ENCODE results near the gene CHST2. TPM values are rescaled to one million over a fixed set of nuclear protein-coding genes. Genes with fewer than 3 reads are reported as not detected.
"Not testable (repeated sequence)": the region's sequence is repeated elsewhere in the genome, so short reads cannot be mapped to it uniquely, and the experiment has no call there.

CHST2 gene, protein sequence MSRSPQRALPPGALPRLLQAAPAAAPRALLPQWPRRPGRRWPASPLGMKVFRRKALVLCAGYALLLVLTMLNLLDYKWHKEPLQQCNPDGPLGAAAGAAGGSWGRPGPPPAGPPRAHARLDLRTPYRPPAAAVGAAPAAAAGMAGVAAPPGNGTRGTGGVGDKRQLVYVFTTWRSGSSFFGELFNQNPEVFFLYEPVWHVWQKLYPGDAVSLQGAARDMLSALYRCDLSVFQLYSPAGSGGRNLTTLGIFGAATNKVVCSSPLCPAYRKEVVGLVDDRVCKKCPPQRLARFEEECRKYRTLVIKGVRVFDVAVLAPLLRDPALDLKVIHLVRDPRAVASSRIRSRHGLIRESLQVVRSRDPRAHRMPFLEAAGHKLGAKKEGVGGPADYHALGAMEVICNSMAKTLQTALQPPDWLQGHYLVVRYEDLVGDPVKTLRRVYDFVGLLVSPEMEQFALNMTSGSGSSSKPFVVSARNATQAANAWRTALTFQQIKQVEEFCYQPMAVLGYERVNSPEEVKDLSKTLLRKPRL
- total RNA-seq, result 1 to 10 TPM; 1.0 to 2.8 TPM
- long read RNA-seq, full-length matches to known transcripts, result 1 of 2 reads
- long read RNA-seq, partial matches to known transcripts, result 0 of 2 reads
- long read RNA-seq, other reads (novel, unspliced or antisense), result 1 of 2 reads

DNA sequence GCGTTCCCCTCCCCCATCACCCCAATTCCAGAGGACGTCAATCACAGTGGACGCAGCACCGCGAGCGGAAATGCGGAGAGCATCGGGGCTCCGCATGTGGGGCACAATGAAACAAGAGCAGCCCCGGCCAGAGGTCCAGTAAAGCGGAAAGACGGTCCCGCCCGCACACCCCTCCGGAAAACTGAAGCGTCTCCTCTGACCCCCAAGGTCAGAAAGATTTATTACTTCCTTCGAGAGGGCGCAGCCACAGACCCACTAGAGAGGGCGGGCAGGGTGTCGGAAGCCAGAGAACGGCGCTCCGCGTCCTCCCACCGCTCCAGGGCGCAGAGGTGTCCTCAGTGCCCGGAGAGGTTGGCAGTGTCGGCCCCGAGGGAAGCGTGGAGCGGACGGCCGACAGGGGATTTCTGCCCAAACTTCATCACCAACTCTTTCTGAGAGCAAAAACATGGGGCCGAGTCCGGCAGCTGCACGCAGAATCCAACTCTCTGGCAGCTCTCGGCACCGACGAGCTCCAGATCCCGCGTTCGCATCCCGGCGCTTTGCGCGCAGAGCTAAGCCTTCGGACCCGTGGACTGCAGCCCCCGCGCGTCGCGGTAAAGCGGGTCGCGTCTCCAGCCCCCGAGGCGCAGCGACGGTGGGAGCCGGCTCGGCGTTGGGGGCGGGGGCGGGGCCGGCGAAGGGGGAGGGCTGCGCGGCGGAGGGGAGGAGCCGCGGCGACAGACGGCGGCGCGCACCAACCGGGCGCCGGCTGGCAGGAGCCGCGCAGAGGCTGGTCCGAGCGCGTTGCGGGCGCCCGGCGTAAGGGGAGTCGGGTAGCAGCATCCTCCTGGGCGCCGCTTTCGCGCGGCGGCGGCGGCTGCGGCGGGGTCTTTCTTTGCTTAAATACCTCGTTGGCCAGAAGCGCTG is at the start of gene CHST2:
Gene CHST2 (plus strand): TSS at position 763 of the 906 bp plus-strand sequence. CDS start 1,046 bp downstream, outside the sequence.
- ATAC-seq (peak; percentile 92), DNase-seq (peak; percentile 45 to 74)
- intact Hi-C loops (cut with DNase I, micrococcal nuclease), result no loop called here

DNA sequence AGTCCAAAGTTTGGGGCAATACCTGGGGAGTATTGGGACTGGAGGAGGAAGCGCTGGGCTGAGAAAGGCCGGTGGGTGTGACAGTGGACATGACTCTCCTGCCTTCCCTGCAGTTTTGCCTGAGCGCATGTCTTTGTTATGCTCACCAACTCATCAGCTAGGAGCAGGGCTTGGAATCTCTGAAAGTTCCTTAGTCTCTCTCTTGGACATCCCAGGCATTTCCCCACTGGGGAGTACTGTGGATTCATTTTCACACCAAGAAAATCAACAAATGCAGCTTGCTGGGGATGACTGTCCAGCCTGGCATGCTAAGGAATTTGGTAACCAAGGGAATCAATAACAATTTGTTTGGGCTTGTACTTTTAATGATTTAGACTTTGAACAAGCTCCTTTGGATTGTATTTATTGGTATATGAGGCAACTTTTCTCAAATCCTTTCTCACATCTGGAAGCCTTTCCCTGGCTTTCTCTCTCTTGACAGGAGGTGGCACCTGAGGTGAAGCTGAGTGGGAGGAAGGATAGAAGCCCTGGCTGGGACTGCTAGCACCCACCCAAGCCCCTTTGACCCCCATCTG is 48.5 kb upstream of the CHST2 start:
- intact Hi-C loops (cut with DNase I, micrococcal nuclease), result no loop called here
- DNase-seq (no peak), ATAC-seq (peak; percentile 77)

DNA sequence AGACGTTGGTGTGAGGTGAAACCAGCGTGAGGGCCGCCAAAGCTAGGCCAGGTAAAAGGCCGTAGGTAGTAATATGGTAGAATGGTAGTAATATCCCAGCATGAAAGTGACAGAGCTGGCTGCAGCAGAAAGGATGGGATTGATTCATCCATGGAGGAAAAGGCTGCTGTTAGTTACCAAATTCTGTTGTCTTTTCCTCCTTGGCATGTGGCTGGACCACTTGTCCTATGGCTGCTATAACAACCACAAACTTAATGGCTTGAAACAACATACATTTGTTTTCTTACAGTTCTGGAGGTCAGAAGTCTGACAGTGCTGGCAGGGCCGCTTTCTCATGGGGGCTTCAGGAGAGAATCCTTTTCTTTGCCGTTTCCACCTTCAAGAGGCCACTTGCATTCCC is 47.8 kb upstream of the CHST2 start:
- intact Hi-C loops (cut with DNase I, micrococcal nuclease), result no loop called here
- DNase-seq, result no peak

DNA sequence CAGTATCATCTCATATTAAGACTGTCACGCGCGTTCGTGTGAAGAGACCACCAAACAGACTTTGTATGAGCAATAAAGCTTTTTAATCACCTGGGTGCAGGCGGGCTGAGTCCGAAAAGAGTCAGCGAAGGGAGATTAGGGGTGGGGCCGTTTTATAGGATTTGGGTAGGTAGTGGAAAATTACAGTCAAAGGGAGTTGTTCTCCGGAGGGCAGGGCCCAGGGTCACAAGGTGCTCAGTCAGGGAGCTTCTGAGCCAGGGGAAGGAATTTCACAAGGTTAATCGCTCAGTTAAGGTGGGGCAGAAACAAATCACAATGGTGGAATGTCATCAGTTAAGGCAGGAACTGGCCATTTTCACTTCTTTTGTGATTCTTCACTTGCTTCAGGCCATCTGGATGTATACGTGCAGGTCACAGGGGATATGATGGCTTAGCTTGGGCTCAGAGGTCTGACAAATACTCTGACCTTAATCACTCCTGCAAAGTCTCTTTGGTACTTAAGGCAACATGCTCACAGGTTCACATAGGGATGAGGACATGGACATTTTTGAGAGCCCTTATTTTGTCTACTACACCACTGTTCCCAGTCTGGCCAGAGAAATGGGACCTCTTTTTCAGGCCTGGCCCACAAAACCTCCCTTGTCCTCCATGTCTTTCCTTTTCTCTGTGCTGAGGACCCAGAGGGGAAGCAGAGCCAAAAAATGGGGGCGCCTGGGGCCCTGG is 47.1 kb upstream of the CHST2 start:
- intact Hi-C loops (cut with DNase I, micrococcal nuclease), result not testable (repeated sequence)
- ATAC-seq (peak; percentile 67), DNase-seq (peak; percentile 36 to 53)

More for the DNA sequence above, 47.8 kb upstream of the CHST2 start:
- peak; percentile 20 for ATAC-seq

DNA sequence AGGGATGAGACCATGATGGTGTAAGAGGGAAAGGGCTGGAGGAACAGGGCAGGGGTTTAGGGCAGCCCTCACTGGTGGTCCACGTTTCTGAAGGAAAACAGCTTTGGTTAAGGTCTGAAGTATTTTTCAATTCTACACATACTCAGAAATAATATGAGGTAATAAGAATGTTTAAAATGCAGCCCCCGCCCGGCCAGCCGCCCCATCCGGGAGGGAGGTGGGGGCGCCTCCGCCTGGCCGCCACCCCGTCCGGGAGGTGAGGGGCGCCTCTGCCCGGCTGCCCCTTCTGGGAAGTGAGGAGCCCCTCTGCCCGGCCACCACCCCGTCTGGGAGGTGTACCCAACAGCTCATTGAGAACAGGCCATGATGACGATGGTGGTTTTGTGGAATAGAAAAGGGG is 46.0 kb upstream of the CHST2 start:
- DNase-seq; ATAC-seq; intact Hi-C loops (cut with DNase I, micrococcal nuclease): not testable (repeated sequence)

DNA sequence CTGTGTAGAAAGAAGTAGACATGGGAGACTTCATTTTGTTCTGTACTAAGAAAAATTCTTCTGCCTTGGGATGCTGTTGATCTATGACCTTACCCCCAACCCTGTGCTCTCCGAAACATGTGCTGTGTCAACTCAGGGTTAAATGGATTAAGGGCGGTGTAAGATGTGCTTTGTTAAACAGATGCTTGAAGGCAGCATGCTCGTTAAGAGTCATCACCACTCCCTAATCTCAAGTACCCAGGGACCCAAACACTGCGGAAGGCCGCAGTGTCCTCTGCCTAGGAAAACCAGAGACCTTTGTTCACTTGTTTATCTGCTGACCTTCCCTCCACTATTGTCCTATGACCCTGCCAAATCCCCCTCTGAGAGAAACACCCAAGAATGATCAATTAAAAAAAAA is 45.6 kb upstream of the CHST2 start:
- intact Hi-C loops (cut with DNase I, micrococcal nuclease); ATAC-seq; DNase-seq: not testable (repeated sequence)

DNA sequence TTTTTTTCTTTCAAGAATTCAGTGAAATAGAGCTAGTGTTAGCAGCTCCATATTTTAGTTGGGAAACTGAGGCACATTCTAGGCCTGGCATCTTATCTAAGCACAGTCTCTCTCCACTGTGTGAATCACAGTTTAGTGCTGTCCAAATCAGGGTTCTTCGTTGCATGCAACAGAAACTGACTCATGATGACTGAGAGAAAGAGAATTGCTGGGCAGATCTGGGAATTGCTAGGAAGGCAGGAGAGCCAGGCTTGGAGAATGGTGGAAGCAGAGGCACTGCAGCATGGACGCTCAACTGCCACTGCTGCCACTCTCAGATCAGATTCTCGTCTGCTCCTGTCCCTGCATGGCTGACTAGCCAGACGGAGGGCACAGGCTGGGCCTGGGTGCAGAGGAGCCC is 40.7 kb upstream of the CHST2 start:
- DNase-seq (no peak), ATAC-seq (no peak)
- intact Hi-C loops (cut with DNase I, micrococcal nuclease), result no loop called here

DNA sequence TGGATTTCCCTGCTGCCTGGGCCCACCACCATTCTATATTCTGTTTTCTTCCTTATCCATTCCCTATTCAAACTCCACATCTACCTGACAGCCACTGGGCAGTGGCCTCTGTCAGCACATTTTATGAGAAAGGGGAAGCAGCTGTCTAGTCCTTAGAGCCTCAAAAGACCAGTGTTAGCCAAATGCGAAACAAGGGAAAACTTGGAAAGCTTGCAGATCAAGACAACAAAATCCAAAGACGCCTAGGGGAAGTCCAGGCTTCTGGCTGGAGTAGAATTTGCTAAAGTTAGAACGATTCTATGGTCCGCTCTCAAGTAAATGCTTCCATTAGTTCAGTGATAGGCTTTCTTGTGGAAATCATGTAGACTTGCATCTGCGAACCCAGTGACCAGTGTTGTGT is 39.4 kb upstream of the CHST2 start:
- no peak for ATAC-seq
- intact Hi-C loops (cut with DNase I, micrococcal nuclease), result no loop called here
- no peak for DNase-seq

DNA sequence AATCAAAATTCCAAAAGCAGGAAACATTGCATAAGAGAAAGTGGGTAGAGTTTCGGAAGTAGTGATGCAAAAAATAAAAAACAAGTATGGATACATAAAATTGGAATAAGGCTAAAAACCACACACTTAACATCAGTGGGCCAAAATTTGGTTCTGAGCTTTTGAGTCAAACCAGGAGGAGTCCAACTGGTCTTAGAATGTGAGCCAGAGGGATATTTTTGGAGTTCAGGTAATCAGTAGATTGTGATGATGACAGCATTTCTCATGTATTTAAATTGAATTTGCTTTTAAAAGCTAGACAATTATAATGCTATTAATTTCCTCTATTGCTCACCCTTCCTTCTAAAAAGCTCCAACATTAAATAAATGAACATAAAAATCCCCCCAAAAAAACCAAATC is 38.2 kb upstream of the CHST2 start:
- no peak for DNase-seq
- intact Hi-C loops (cut with DNase I, micrococcal nuclease), result no loop called here
- no peak for ATAC-seq

DNA sequence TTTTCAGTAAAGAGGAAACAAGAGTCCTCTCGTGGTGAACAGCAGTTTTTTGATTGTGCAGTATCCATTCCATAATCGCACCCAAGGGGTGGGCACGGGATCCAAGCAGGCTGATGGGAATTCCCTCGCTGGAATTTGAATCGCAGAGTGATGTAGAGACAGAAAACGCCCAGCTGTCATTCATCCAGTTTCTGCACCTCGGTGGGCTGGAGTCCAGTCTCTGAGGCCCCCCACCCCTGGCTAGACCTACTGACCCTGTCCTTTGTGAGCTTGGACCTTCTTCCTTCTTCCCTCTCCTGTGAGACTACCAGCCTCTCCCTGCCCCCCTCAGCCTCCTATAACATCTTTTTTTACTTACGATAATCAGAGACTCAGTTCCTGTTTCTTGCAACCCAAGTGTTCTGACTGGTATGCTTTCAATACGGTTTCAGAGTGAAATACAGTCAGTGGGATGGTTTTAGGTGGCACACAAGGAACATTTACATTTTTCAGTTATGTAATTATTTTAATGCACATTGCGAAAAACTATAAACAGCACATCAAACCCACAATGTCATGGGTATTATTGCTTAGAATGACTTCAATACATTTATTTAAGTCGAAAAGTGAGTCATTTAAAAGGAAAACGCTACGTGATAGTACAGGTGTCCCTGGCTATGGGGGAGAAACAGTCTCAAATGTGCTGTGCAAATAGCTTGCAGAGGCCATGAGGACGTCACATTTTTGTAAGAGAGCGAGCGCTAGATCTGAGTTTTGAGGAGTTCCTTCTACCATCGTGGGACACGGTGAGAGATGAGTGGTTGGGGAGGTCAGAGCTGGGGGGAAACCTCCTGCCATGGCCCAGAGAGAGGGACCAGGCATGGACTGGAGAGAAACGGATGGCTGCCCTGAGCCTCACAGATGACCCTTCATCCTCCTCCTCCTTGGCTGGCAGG is 37.5 kb upstream of the CHST2 start:
- no peak for ATAC-seq
- no peak for DNase-seq
- intact Hi-C loops (cut with DNase I, micrococcal nuclease), result no loop called here

DNA sequence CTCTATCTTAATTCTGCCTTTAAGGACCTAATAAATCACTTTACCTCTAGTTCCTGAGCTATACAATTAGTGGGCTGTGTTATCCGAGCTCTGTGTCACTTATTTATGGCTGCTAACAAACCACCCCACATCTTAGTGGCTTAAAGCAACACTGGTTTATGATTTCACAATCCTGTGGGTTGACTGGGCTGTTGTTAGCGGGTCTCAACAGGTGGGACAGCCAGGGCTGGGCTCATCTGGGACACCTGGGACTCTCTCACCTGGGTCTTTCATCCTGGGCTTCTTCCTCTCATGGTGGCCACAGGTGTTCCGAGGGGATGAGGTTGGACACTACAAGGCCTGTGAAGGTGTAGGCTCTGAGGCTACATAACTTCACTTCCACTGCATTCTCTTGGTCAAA is 35.8 kb upstream of the CHST2 start:
- ATAC-seq (no peak), DNase-seq (no peak)
- intact Hi-C loops (cut with DNase I, micrococcal nuclease), result no loop called here

DNA sequence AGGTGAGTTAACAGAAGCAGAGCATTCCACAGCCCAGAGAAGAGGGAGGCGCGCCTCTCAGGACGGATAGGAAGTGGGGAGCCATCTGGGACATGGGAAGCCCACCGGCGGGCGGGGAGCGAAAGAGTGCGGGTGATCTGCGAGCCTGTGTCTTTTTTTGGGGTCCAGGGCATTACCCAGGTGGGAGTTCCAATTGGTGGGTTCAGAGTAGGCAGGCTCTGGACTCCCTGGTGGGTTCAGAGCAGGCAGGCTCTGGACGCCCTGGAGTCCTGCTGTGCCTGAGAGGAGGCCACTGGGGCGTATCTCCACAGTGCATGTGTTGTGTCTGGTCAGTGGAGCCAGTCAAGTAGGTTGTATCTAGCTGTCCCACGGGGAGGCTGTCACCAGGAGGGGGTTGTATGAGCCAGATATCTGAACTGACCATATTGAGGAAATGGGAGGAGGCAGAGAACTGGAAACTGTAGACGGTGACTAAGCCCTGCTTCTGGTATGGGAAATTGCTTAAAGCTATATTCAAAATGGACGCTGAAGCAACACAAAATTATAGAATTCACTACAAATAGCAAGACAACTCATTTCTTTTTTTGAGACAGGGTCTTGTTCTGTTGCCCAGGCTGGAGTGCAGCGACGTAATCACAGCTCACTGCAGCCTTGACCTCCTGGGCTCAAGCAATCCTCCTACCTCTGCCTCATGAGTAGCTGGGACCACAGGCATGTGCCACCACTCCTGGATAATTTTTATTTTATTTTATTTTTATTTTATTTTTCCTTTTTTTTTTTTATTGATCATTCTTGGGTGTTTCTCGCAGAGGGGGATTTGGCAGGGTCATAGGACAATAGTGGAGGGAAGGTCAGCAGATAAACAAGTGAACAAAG is 34.5 kb upstream of the CHST2 start:
- intact Hi-C loops (cut with DNase I, micrococcal nuclease), result no loop called here
- DNase-seq, result no peak
- ATAC-seq, result no peak

DNA sequence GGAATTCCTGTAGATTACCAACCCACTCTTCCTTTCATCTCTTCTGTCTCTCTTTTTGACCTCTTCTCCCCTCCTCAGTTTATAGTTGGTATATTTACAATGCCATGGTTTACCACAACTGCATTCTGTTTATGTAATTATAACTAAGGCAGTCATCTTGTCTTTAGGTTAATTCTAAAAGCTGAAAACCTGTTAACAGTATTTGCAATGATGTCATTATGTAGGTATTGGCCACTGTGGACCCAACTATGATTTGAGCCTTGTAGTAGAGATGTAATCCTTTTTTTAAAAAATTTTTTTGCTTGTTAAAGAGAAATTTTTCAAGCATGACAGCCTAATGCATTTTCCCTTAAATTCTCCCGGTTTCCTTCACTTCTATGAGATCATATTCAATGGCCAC is 30.7 kb upstream of the CHST2 start:
- ATAC-seq (no peak), DNase-seq (no peak)

DNA sequence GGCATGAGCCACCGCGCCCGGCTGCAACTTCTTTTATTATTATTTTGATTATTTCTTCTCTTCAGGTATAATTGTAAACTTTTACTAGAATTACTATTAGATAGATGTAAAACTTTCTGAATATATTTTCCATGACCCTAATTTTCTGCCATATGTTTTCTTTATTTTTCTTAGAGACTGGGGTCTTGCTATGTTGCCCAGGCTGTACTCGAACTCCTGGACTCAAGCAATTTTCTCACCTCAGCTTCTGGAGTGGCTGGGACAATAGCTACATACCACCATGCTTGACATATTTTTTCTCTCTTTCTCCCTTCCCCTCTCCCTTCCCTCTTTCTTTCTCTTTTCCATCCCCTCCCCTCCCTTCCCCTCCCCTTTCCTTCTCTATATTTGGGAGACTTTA is 29.6 kb upstream of the CHST2 start:
- intact Hi-C loops (cut with DNase I, micrococcal nuclease), result no loop called here
- ATAC-seq, result no peak
- DNase-seq, result no peak

More for the DNA sequence above, 30.7 kb upstream of the CHST2 start:
- intact Hi-C loops (cut with DNase I, micrococcal nuclease), result no loop called here

DNA sequence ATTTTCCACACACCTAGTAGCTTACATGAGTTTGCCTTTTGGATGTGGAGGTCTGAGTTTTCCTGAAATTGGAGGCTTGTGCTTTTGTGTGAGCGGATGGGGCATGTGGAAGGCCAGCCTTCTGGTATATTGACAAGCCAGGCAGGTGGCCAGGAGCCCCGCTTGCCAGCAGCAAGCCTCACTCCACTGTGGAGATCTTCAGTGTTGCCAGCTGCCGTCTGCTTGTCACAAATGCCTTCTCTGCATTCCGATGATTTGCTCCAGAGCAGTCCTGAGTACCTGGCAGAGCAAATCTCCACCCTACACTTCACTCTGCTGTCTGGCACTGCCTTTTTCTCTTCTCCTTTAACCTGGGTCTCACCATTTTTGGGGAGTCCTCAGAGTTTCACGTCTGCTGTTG is 29.1 kb upstream of the CHST2 start:
- intact Hi-C loops (cut with DNase I, micrococcal nuclease), result no loop called here
- ATAC-seq (no peak), DNase-seq (no peak)

DNA sequence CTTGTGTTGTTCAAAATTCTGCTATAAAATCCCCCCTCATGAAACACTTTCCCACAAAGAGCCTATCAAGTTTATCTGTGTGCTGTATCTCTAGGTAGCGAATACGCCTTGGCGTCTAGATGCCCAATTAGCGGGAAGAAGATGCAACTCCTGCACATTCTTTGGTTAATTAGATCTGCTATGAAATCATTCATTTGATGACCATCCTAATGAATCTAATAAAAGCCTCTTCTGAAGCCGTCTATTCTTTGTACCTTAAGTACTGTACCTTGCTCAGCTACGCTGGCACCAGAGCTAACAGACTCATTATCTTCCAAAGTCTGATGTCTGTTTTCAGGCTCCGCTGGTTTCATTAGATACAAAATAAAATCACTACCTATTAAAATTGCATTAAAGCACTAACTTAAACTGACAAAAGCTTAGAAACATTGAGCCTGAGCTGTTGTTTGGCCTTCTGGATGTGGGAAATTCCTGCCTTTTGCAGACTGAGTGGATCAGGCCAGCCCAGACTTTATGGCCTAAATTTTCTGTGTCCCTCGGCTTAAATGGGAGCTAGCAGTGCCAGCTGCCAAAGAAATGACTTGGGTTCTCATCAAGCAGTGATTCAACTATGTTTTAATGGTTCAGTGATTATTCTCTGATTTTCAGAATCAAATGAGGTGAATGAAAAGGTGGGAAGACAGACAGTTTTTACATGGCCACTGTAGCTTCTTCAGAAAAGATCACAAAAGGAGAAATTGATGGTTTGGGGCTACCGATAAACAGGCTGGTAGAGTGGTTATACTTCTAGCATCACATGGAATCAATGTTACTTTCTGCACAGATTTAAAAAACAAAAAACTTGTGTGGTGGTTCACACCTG is 28.4 kb upstream of the CHST2 start:
- DNase-seq (no peak), ATAC-seq (no peak)
- intact Hi-C loops (cut with DNase I, micrococcal nuclease), result no loop called here

Data from left colon (tissue), 2 donors.